GM12891 (cell line): Measurements from ENCODE around the gene ITPKC.

Experiments used
- PAX5 ChIP-seq: IDR thresholded peaks from 2 replicates; pipeline ENCODE4 v1.6.1; 2011; ENCODE audit warnings: low read length, moderate library complexity, mild to moderate bottlenecking; ENCODE audit not compliant: insufficient read depth, severe bottlenecking
- POLR2A ChIP-seq: IDR thresholded peaks from 2 replicates; pipeline ENCODE4 v1.6.1; 2011; ENCODE audit warnings: low read depth, low read length, control low read depth
- POLR2AphosphoS5 ChIP-seq: IDR thresholded peaks from 2 replicates; pipeline ENCODE4 v1.6.1; 2011; ENCODE audit warnings: low read depth, low read length, control low read depth
- POU2F2 ChIP-seq: IDR thresholded peaks from 2 replicates; pipeline ENCODE4 v1.6.1; 2011; ENCODE audit warnings: low read depth, mild to moderate bottlenecking, control low read depth, low read length, moderate library complexity
- SPI1 ChIP-seq: IDR thresholded peaks from 2 replicates; pipeline ENCODE4 v1.6.1; 2011; ENCODE audit warnings: low read depth, low read length, control low read depth
- TAF1 ChIP-seq: IDR thresholded peaks from 2 replicates; pipeline ENCODE4 v1.6.1; 2011; ENCODE audit warnings: low read depth, low read length, control low read depth

DNA sequence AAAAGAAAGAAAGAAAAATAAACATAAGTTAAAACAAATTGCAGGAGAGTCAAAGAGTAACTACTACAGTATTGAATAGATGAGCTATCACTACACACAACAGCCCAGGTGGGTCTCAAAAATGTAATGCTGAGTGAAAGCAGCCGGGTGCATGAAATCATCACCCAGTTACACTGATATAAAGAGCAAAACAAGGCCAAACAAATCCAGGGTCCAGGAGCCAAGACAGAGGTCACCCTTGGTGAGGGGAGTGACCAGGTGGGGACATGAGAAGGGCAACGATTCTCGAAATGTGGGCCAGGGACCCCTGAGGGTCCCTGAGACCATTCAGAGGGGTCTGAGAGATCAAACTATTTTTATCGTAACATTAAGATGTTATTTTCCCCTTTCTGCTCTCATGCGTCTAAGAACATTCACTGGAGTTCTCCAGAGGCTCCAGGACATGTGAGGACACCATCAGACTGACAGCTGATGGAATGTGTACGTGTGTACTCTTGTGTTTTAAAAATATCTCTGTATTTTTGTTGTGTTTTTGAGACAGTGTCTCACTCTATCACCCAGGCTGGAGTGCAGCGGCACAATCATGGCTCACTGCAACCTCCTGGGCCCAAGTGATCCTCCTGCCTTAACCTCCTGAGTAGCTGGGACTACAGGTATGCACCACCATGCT, 10.8 kb upstream of the ITPKC start:
- TF ChIP-seq POLR2A, result no peak
- no peak for TF ChIP-seq POLR2AphosphoS5
- TF ChIP-seq TAF1, result no peak
- no peak for TF ChIP-seq SPI1
- TF ChIP-seq POU2F2, result no peak
- no peak for TF ChIP-seq PAX5
